ENCODE measurements around the gene DOCK2.
A peak's percentile ranks its signal among the peaks of the same experiment; 100 is the strongest.
"Not testable (repeated sequence)": the region's sequence is repeated elsewhere in the genome, so short reads cannot be mapped to it uniquely, and the experiment has no call there.

Gene DOCK2

DNA sequence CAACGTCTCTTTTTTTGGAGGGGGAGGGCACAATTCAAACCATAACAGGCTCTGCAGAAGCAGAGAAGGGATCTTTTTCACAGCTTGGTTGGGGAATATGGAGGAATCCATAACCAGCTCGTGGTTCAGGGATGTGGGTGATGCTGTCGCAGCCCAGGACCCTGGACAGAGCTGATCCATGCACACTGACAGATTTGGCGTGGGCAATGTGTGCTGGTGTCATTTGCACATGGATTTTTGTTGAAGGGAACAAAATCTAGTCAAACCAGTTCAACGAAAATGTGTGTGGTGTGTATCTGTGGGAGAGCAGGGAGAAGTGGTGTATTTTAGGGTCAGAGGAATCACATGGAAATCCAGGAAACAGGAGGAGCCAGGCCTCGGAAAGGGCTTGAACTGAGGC is 4.2 kb downstream of the DOCK2 start:
- DNase-seq = no peak

DNA sequence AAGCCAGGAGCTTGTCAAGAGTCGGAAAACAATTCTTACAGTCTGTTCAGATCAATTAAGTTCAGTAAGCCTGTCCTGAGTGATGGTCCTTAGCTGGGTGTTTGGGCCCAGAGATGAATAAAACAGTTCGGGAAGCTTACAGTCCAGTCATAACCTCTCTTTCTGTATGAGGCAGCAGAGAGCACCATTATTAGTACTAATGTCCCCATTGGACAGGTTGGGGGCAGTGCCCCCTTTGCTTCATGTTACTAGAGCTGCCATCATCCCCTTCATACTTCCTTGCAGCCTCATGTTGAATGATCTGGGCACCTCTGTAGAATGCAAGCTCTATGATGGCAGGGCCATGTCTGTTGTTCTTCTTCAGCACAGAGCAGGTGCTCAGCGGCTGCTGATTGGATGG is 9.8 kb downstream of the DOCK2 start:
- no peak for DNase-seq

GRCh38 chr5:169647566-169647965 is 10.5 kb downstream of the DOCK2 start:
- no peak for DNase-seq

GRCh38 chr5:169648725-169649310 is 11.7 kb downstream of the DOCK2 start:
- DNase-seq = no peak

GRCh38 chr5:169649486-169649885 is 12.4 kb downstream of the DOCK2 start:
- DNase-seq = peak; percentile 34

DNA sequence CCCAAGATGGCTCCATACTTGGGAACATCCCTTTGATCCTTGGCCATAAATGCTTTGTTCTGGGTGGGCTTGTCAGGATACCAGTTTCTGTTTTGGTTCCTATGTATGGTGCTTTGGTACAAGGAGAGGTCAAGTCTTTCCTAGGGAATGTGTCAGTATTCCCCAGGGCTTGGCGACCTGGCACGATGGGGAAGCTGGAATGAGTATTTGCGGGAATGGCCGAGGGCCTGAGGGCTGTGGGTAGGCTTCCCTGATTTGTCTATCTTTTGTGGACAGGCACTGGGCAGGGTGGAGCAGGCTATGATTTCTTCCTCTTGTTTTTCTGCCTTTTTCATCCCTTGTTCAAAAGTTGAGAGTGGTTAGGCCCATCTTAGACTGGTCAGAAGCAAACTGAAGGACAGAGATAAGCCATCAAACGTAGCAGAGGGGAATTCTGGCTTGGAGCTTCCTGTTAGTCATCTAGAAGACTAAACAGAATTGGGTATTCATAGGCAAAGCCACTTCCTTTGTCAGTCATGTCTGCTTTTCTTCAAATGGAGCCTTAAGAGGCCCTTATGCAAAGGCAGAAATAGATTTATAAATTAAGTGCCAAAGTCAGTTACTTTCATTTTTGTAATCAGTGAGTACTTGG is 13.7 kb downstream of the DOCK2 start:
- DNase-seq = peak; percentile 29

DNA sequence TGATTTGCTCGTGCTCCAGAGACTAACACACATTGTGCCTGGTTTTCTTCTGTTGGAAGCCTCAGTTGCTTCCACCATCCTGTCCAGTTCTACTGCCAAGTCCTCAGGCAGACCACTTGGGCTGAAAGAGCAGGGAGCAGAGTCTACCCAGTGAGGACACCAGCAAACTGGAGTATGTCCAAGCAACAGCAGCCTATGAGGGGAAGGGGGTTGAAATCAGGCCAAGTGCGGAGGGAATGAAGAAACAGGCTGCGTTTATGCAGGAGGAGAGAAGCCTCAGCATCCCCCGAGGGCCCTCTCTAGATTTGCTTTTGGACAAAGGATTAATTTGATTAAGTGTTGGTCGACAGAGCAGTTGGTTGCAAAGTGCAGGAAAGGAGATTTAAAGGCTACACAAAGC is 14.5 kb downstream of the DOCK2 start:
- no peak for DNase-seq

- no peak for DNase-seq
Observed at GRCh38 chr5:169652057-169652456, 15.0 kb downstream of the DOCK2 start.

GRCh38 chr5:169653091-169653490 is 16.0 kb downstream of the DOCK2 start:
- no peak for DNase-seq

DNA sequence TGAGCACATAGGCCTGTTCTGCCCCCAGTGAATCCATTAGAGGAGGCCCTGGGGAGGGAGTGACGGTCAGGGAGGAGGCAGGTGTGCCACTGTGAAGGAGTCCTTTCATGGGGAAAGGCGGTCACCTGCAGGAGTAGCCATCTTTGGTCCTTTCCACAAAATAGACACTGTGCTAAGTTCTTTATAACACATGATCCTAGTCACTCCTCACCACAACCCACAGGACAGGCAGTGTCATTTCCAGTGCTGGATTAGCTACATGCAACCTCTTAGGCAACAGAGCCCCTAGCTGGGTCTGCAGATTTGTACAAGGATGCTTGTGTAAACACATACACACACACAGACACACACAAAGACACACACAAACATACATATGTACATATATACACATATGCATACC is 18.3 kb downstream of the DOCK2 start:
- no peak for DNase-seq

GRCh38 chr5:169656125-169656901 is 19.2 kb downstream of the DOCK2 start:
- no peak for DNase-seq

DNA sequence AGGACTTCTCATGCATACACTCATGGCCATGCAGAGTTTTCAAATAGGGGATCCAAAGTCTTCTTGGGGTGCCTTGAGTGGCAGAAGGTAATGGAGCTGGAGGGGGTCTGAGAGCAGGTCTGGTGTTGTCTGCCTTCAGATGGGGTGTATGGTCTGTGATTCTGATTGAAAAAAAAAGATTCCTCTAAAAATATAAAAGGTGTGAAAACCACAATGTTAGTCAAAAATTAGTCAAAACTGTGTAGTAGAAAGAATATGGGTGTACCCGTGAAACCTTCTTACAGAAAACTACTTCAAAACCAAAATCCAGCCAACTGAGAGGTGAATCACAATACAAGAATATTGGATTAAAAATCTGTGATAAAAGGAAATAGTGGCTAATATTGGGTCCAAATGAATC is 20.1 kb downstream of the DOCK2 start:
- no peak for DNase-seq

DNA sequence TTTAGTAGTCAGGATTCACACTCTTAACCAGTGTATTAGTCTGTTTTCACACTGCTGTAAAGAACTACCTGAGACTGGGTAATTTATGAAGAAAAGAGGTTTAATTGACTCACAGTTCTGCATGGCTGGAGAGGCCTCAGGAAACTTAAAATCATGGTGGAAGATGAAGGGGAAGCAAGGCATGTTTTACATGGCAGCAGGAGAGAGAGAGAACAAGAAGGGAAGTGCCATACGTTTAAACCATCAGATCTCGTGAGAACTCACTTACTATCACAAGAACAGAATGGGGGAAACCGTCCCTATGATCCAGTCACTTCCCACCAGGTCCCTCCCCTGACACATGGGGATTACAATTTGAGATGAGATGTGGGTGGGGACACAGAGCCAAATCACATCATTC is 25.4 kb downstream of the DOCK2 start:
- not testable (repeated sequence) for DNase-seq

DNA sequence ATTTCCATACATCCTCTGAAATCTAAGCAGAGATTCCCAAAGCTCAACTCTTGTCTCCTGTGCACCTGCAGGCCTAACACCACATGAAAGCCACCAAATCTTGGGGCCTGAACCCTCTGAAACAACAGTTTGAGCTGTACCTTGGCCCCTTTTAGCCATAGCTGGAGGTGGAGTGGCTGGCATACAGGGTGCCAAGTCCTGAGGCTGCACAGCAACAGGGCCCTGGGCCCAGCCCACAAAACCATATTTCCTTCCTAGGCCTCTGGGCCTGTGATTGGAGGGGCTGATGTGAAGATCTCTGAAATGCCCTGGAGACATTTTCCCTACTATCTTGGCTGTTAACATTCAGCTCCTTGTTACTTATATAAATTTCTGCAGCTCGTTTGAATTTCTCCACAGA is 26.5 kb downstream of the DOCK2 start:
- no peak for DNase-seq

DNA sequence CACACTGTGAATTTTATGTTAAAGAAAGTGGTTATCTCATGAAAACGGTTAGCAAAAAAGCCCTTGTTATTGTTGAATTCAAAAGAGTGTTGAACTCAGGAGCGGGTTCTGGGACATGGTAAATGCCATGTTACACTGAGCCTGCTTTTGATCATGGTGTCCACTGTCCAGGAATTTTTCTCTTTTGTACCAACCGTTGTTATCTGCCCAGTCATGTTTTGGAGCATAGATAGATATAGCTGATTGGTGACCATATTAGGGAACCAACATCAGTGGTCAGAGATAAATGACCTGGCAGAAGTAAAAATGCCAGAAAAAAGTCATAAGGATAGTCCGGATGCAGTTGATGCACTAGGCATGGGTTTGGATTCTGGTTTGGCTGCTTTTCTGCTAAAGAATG is 29.3 kb downstream of the DOCK2 start:
- DNase-seq = no peak

DNA sequence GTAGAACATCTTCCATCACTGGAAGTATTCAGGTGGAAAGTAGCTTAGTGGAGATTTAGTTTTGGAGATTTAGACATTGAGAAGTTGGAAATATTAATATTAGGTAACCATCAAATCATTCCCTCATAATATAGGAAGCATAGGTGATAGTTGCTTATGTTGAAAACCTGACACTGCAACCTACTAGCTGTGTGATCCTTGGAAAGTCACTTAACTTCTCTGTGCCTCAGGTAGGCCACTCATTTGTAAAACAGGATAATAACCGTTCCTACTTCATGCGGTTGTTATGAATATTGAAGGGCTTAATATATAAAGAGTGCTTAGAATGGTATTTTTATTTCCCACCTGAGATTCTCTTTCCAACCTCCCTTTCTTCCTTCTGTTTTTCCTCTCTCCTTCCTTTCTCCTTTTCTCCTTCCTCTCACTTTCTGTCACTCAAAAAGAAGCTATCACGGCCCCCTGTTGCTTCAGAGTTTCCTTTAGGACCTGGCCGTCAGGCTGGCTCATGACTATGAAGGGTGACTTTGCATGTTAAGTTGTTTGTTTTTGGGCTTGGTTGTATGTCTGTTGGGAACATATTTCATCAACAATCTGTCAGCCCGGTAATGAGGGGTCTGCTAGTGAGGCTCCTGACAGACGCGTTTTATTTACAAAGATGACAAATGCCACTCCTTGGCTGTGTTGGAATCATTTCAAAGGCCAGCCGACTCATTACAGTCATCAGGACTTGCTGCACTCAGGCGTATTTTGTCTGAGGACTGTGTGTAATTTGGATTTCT is 31.0 kb downstream of the DOCK2 start:
- DNase-seq = no peak

DNA sequence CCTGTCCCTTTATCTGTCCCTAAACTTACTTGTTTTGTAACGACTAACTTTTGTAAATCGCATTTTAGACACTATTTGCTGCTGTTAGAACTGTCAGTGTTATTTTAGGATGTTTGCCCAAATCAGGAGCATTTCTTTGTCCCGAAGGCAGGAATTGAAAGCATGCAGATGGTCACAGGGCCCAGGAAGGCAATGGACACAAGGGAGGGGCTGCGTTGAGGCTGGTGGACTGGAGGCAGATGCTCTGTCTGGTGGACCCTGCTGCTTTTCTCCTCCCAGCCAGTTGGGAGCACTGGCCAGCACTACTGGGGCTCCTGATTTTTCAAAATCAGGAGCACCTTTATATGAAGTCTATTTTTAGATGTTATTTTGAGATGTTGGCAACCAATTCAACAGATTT is 31.7 kb downstream of the DOCK2 start:
- no peak for DNase-seq

DNA sequence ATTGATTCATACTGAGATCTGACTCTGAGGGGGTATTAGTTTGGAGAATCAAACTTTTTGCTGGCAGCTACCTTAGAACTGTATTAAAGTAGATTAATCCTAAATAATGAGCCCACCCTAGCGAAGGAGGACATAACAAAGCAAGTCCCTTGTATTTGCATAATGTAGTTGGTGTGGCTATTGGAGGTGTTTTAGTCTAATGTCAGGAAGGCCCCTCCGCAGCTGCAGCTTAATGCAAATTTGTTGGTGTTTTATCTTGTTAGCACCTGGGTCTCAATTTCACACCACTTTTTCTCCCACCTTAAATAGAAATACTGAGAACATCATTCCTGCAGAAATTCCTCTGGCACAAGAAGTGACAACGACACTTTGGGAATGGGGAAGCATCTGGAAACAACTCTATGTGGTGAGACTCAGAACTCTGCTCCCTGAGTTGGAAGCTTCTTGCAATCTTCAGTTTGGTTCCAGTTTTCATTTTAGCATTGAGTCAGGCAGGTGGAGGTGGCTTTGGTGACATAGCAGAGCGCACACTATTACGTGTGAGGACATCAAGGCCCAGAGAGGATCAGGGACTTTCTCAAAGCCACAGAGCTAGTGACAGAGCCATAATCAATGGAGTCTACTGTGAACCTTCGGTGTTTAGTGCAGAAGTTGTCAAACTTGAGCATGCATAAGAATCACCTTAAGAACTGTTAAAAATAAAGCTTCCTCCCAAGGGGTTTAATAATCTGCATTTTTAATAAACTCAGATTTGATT is 33.9 kb downstream of the DOCK2 start:
- DNase-seq = no peak

DNA sequence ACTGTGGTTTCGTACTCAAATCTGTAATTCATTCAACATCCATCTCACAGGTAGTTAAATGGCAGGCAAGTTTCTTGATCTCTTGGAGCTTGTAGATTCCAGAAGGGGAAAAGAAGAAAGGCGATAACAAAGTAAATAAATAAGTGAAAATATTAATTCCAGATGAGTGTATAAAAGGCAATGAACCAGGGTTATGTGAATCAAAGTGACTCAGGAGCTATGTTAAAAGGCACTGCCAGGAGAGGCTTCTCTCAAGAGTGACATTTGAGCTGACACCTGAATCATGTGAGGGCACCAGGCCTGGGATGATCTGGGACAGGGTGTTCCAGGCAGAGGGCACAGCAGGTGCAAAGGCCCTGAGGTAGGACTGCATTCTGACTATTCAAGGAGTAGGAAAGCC is 45.0 kb downstream of the DOCK2 start:
- no peak for DNase-seq

GRCh38 chr5:169686137-169686536 is 49.1 kb downstream of the DOCK2 start:
- no peak for DNase-seq

DNA sequence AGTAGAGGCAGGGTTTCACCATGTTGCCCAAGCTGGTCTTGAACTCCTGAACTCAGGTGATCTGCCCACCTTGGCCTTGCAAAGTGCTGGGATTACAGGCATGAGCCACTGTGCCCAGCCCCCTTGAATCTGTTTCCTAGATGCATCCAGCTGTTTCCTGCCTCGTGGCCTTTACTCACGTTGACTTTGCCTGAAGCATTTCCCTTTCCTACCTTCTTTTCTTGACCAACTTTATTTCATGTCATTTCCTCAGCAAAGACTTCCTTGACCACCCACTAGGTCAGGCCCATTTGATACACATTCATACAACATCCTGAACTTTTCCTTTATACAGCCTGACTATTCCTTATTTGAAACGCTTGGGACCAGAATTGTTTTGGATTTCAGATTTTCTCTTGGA is 51.0 kb downstream of the DOCK2 start:
- DNase-seq = no peak

DNA sequence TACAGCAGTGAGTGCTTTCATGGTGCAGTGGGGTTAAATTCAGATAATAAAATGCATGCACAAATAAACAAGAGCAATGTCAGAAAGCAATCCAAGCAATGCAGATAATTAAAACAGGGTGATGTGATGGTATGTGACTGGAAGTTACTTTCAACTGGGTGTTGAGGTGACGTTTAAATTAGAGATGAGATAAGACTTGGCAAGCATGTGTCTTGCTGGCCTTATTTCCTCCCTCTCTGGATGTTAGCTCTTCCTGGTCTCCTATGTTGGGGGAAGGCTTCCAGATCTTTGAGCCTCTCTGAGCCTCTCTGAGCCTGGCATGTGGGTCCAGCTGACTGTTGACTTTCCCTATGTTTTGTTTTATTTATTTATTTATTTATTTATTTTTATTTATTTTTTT is 54.4 kb downstream of the DOCK2 start:
- DNase-seq = no peak

DNA sequence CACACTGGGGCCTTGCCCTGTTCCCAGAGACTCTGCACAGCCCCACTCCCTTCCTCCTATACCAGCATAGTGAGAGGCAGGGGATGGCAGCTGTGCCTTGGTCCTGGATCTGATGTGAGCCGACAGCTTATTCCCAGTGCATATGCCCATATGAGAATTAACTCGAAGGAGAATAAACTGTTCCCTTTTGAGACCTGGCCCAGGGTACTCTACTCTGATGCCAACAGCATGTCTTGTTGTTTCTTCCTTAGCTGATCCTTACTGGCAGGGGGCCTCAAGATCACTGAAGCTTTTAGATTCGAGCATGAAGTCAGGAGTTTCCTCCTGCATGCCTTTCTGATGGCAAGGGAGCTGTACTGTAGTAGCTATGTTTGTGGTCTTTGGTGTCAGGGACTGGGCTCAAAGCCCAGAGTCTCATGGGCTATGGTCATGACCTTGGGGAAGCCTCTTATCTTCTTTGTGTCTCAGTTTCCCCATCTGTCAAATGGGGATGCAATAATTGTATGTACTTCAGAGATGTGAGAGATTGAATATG is 57.1 kb downstream of the DOCK2 start:
- no peak for DNase-seq

All from stimulated activated CD4-positive, alpha-beta T cell treated with anti-CD3 and anti-CD28 coated beads, Interleukin-4, amount 100 ng/mL, for 24 hours (primary cell).